ENCODE results near the gene TRAPPC10.

The TRAPPC10 gene

GRCh38 chr21:44006656-44007055 lies 5.5 kb upstream of the TRAPPC10 start:
- no peak overlapping the region for H3K27ac ChIP-seq (replicated peaks)
- H3K4me3 ChIP-seq (replicated peaks; ENCODE audit: insufficient read depth, low read length) = no peak overlapping the region
- DNase-seq (ENCODE audit: low read depth in 1 of 2, low spot score in 1 of 2) = no peak
- TF ChIP-seq POLR2AphosphoS5 (IDR thresholded peaks at IDR 0.05; ENCODE audit: low read depth) = no peak
- TF ChIP-seq GABPA (IDR thresholded peaks at IDR 0.05; ENCODE audit: low read depth) = no peak
- TF ChIP-seq, protein P1, sequence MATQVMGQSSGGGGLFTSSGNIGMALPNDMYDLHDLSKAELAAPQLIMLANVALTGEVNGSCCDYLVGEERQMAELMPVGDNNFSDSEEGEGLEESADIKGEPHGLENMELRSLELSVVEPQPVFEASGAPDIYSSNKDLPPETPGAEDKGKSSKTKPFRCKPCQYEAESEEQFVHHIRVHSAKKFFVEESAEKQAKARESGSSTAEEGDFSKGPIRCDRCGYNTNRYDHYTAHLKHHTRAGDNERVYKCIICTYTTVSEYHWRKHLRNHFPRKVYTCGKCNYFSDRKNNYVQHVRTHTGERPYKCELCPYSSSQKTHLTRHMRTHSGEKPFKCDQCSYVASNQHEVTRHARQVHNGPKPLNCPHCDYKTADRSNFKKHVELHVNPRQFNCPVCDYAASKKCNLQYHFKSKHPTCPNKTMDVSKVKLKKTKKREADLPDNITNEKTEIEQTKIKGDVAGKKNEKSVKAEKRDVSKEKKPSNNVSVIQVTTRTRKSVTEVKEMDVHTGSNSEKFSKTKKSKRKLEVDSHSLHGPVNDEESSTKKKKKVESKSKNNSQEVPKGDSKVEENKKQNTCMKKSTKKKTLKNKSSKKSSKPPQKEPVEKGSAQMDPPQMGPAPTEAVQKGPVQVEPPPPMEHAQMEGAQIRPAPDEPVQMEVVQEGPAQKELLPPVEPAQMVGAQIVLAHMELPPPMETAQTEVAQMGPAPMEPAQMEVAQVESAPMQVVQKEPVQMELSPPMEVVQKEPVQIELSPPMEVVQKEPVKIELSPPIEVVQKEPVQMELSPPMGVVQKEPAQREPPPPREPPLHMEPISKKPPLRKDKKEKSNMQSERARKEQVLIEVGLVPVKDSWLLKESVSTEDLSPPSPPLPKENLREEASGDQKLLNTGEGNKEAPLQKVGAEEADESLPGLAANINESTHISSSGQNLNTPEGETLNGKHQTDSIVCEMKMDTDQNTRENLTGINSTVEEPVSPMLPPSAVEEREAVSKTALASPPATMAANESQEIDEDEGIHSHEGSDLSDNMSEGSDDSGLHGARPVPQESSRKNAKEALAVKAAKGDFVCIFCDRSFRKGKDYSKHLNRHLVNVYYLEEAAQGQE (IDR thresholded peaks at IDR 0.05; ENCODE audit: insufficient replicate concordance, low read depth) = no peak
- TF ChIP-seq SPI1 (IDR thresholded peaks at IDR 0.05; ENCODE audit: borderline replicate concordance, low read depth) = no peak
- TF ChIP-seq CTCF (IDR thresholded peaks at IDR 0.05; ENCODE audit: insufficient read depth, low read length) = no peak
- no peaks in the 10 kb centered on the region for H3K27me3 ChIP-seq (ENCODE audit: insufficient read depth, poor library complexity, severe bottlenecking)

- peak in 1 of 2 experiments; percentile 78 for DNase-seq (ENCODE audit: low read depth in 1 of 2, low spot score in 1 of 2)
- Histone ChIP-seq H3K27ac (replicated peaks) (no peak overlapping the region), H3K4me3 (replicated peaks; ENCODE audit: insufficient read depth, low read length) (no peak overlapping the region), H3K27me3 (ENCODE audit: insufficient read depth, poor library complexity, severe bottlenecking) (no peaks in the 10 kb centered on the region)
- TF ChIP-seq POLR2AphosphoS5 (IDR thresholded peaks at IDR 0.05; ENCODE audit: low read depth) (peak; percentile 70), SPI1 (IDR thresholded peaks at IDR 0.05; ENCODE audit: borderline replicate concordance, low read depth) (peak; percentile 64; the same call in 1 of the 2 replicates), GABPA (IDR thresholded peaks at IDR 0.05; ENCODE audit: low read depth) (no peak)
- TF ChIP-seq, protein P1 (IDR thresholded peaks at IDR 0.05; ENCODE audit: insufficient replicate concordance, low read depth) = no peak
These were observed 1.7 kb upstream of the TRAPPC10 start for GRCh38 chr21:44010429-44010828.

DNA sequence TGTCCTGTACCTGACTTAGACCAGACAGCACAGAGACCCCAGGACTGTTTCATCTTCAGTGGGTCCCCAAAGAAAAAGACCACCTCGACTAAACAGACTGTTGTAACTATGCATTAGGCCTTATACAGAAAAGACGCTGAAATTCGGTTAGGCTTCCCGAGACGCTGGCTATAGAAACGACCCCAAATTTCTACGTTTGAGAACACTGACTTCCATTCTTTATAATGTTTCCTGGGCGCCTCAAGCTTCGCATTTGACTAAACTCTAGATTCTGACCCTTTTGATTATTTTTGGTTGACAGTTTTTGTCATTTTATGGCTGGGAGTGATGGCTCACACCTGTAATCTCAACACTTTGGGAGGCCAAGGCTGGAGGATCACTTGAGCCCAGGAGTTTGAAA lies 986 bp upstream of the TRAPPC10 start:
- H3K27me3 ChIP-seq (ENCODE audit: insufficient read depth, poor library complexity, severe bottlenecking) = no peaks in the 10 kb centered on the region
- DNase-seq (ENCODE audit: low read depth in 1 of 2, low spot score in 1 of 2) = no peak
- peak overlapping the region; percentile 69; the same call in 1 of the 2 replicates for H3K27ac ChIP-seq (replicated peaks)
- H3K4me3 ChIP-seq (replicated peaks; ENCODE audit: insufficient read depth, low read length) = peak overlapping the region; percentile 71
- TF ChIP-seq CTCF (IDR thresholded peaks at IDR 0.05; ENCODE audit: insufficient read depth, low read length) = no peak
- no peak for TF ChIP-seq GABPA (IDR thresholded peaks at IDR 0.05; ENCODE audit: low read depth)
- TF ChIP-seq SPI1 (IDR thresholded peaks at IDR 0.05; ENCODE audit: borderline replicate concordance, low read depth) = no peak
- TF ChIP-seq POLR2AphosphoS5 (IDR thresholded peaks at IDR 0.05; ENCODE audit: low read depth) = no peak
- TF ChIP-seq, protein P1 (IDR thresholded peaks at IDR 0.05; ENCODE audit: insufficient replicate concordance, low read depth) = no peak
